IgD-negative memory B cell (primary cell): ENCODE data around the gene DOCK10. TPM values are rescaled to one million over a fixed set of nuclear protein-coding genes. Genes with fewer than 3 reads are reported as not detected.
A peak's percentile ranks its signal among the peaks of the same experiment; 100 is the strongest.

Experiments used
- H3K27ac Mint-ChIP-seq, 3 donors: one replicate each; pipeline ENCODE4 v1.8.0; 2020 to 2022; ENCODE audit warnings: mild to moderate bottlenecking in 3 of 3, mixed read lengths in 3 of 3, moderate library complexity in 1 of 3
- H3K27me3 Mint-ChIP-seq: one replicate; pipeline ENCODE4 v1.8.0; 2021; ENCODE audit warnings: mixed read lengths
- H3K36me3 Mint-ChIP-seq: one replicate; pipeline ENCODE4 v1.8.0; 2020; ENCODE audit warnings: mild to moderate bottlenecking, mixed read lengths
- H3K4me1 Mint-ChIP-seq, 3 donors: one replicate each; pipeline ENCODE4 v1.8.0; 2020 to 2022; ENCODE audit warnings: mixed read lengths in 3 of 3, mild to moderate bottlenecking in 1 of 3
- H3K4me3 Mint-ChIP-seq, 4 donors: one replicate each; pipeline ENCODE4 v1.8.0; 2020 to 2022; ENCODE audit warnings: mild to moderate bottlenecking in 4 of 4, mixed read lengths in 4 of 4, moderate library complexity in 3 of 4
- H3K9me3 Mint-ChIP-seq, 3 donors: one replicate each; pipeline ENCODE4 v1.8.0; 2020 to 2021; ENCODE audit warnings: mixed read lengths in 3 of 3, mild to moderate bottlenecking in 1 of 3
- polyA plus RNA-seq: library from polyadenylated mRNA; unstranded; fragments of 300-500 nt; fragmentation: Illumina TruSeq; gene quantifications from one replicate; pipeline ENCODE4 v1.2.3, GENCODE V29; 2021

Gene DOCK10
- polyA plus RNA-seq, 1 donor from 2014 or later: 26.9 TPM

DNA sequence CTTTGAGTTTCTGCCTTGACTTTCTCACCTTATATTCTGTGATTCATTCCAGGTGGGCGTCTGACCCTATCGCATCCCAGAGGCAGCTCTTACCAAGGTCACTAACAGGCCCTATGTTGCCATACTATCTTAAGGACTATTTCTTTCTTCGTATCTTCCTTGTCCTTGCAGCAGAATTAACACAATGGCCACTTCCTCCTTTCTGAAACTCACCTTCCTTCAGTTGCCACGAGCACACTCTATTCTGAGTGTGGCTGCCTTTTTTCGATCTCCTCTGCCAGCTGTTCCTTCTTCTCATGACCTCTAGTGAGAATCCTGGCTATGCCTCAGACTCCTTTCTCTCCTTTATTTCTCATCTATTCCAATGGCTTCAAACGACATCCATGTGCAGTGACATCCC is 165.7 kb downstream of the DOCK10 start:
- peak overlapping the region in 3 of 4 donors; percentile 1 to 86 (median 29) for H3K4me3 Mint-ChIP-seq
- peaks cover 0 to 3% (median 0%) of the 10 kb centered on the region in 3 donors for H3K9me3 Mint-ChIP-seq
- peak overlapping the region; percentile 28 to 87 (median 47) for H3K27ac Mint-ChIP-seq
- H3K36me3 Mint-ChIP-seq: peaks cover 15% of the 10 kb centered on the region
- H3K4me1 Mint-ChIP-seq: peaks cover 31 to 40% (median 33%) of the 10 kb centered on the region in 3 donors
- no peaks in the 10 kb centered on the region for H3K27me3 Mint-ChIP-seq

DNA sequence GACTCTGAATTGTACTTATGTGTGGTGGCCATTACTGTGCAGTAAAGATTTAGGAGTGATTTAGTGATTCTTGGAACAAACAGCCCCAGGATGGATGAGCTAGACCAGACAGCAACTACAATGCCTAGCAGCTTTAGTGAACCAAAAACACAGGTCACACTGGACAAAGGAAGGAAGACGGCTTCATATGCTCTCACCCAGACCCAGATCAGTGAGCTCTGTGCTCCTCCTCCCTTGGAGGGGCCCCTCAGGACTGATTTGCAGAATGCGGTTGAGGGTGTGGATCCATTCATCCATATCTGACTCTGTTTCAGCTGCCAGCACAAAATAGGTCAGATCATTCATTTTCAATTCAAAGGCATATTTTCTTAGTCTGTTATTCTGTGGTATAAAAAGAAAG is 166.4 kb downstream of the DOCK10 start:
- Mint-ChIP-seq H3K27ac (peak overlapping the region; percentile 9 to 87 (median 28)), H3K9me3 (peaks cover 0 to 3% (median 0%) of the 10 kb centered on the region in 3 donors), H3K36me3 (peaks cover 19% of the 10 kb centered on the region), H3K4me1 (peaks cover 32 to 37% (median 33%) of the 10 kb centered on the region in 3 donors), H3K4me3 (peak overlapping the region in 2 of 4 donors; percentile 29 to 86), H3K27me3 (no peaks in the 10 kb centered on the region)

DNA sequence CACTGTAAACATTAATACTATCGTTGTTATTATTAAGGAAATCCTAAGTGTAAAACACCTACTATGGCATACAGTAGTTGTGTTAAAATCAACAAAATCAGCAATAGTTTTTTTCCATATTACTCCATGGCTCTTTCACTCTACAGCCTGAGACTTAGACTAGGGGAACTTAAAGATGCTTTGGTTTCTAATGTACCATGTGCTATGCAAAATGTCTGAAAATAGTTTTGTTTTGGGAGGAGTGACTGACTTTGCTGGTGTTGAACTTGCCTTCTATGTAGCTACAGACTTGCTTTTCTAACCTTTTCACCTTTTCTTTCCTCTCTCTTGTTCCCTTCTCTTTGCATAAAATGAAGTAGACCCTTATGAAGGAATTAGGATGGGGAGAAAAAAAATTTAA is 167.1 kb downstream of the DOCK10 start:
- Mint-ChIP-seq H3K4me3 (peak overlapping the region in 2 of 4 donors; percentile 3 to 86), H3K9me3 (peaks cover 0 to 3% (median 0%) of the 10 kb centered on the region in 3 donors), H3K4me1 (peaks cover 32 to 34% (median 34%) of the 10 kb centered on the region in 3 donors), H3K27ac (peak overlapping the region; percentile 28 to 69 (median 38)), H3K36me3 (peaks cover 19% of the 10 kb centered on the region), H3K27me3 (no peaks in the 10 kb centered on the region)

DNA sequence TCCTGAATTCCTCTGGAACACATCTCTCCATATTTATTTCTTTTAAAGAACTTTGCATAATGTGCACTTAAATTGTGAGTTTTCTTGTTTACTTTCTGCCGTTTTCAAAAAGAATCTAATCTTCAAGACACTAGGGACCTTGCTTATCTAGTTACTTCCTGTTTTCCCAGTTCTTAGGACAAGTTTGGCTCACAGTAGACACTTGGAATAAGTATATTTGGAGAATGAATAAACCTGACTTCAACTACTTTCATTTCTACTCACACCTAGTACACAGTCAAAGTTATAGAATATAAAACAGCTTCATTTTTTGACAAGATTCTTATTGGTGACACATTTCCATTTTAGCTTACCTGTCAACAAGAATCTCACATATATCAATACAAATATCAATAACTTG is 170.5 kb downstream of the DOCK10 start:
- Mint-ChIP-seq H3K27ac (no peak overlapping the region), H3K36me3 (peaks cover 13% of the 10 kb centered on the region), H3K4me3 (no peak overlapping the region), H3K27me3 (no peaks in the 10 kb centered on the region), H3K9me3 (no peaks in the 10 kb centered on the region), H3K4me1 (peaks cover 23 to 28% (median 26%) of the 10 kb centered on the region in 3 donors)

DNA sequence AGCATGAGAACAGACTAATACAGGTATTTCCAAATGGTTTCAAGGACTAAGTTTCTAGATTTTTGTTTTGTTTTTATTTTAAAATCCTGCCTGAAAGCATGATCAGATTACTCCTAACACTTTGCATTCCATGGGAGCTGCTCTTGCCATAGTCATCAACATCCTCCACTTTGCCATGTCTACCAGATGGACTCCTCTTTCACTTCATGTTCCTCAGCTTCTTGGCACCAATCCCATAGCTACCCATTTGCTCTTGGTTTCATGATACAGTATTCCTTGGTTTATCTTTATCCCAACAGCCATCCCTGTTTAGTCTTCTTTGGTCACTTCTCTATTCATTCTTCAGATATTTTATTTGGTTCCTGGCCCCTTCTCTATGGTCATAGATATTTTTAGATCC is 171.9 kb downstream of the DOCK10 start:
- Mint-ChIP-seq H3K9me3 (no peaks in the 10 kb centered on the region), H3K27ac (no peak overlapping the region), H3K36me3 (peaks cover 13% of the 10 kb centered on the region), H3K4me1 (peaks cover 8 to 14% (median 13%) of the 10 kb centered on the region in 3 donors), H3K27me3 (no peaks in the 10 kb centered on the region), H3K4me3 (no peak overlapping the region)

DNA sequence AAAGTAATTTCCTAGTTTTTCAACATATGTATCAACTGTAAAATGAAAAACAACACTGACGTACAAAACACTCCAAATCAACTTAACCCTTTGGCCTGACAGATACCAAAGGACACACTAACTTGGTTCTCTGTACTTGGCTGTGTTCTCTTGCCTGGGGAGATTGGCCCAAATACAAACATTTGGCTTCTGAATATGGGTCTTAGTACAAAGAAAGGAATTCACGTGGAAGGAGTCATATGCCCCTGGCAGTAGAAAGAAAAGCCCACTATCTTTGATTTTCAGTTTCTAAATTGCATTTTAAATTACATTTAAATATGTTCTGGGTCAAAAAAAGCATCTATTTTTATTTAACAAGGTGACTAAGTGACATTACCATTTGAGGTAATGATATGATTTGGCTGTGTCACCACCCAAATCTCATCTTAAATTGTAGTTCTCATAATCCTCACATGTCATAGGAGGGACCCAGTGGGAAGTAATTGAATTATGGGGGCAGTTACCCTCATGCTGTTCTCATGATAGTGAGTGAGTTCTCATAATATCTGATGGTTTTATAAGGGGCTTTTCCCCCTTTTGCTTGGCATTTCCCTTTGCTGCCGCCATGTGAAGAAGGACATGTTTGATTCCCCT is 172.6 kb downstream of the DOCK10 start:
- H3K27me3 Mint-ChIP-seq: no peaks in the 10 kb centered on the region
- H3K27ac Mint-ChIP-seq: no peak overlapping the region
- peaks cover 2 to 8% (median 7%) of the 10 kb centered on the region in 3 donors for H3K4me1 Mint-ChIP-seq
- no peak overlapping the region for H3K4me3 Mint-ChIP-seq
- H3K36me3 Mint-ChIP-seq: peaks cover 13% of the 10 kb centered on the region
- no peaks in the 10 kb centered on the region for H3K9me3 Mint-ChIP-seq

DNA sequence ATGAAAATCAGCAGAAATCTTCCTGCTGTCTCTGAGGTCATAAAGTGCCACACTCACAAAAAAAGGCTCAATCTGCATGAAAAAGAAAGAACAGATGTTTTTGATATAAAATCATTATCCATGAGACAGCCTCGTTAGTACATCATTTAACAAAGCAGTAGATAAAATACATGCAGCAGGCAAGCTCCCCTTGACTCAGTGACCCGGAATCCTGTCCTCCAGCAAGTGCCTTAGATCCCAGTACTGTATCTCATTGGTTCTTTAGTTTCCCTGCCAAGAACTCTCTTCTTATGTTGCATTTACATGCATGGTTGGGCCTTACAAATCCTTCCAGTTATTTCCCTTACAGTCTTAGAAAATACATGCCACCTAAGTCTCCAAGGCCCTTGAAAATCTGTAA is 177.3 kb downstream of the DOCK10 start:
- Mint-ChIP-seq H3K4me3 (no peak overlapping the region), H3K27me3 (no peaks in the 10 kb centered on the region), H3K36me3 (peaks cover 6% of the 10 kb centered on the region), H3K4me1 (peaks cover 0 to 1% (median 0%) of the 10 kb centered on the region in 3 donors), H3K27ac (no peak overlapping the region), H3K9me3 (no peaks in the 10 kb centered on the region)

DNA sequence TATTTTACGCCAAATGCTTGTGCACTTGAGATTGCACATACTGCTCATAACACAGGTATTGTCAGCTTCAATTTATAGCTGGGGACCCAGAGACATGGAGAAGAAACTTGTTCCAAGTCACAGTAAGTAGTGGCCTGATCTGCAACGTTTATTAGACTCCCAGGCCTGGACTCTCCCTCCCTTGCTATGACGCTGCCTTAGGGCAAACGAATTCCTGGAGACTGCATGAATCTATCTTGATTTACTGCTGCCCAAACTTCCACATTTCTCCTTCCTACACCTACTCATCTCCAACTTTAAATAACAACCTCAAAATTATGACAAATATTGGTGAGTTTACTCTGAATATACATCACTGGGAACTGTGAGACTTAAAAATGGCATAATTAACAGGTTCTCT is 181.0 kb downstream of the DOCK10 start:
- no peak overlapping the region for H3K4me3 Mint-ChIP-seq
- H3K36me3 Mint-ChIP-seq: peaks cover 10% of the 10 kb centered on the region
- peak overlapping the region in 1 of 3 donors; percentile 16 for H3K27ac Mint-ChIP-seq
- no peaks in the 10 kb centered on the region for H3K27me3 Mint-ChIP-seq
- H3K4me1 Mint-ChIP-seq: peaks cover 0 to 1% (median 0%) of the 10 kb centered on the region in 3 donors
- no peaks in the 10 kb centered on the region for H3K9me3 Mint-ChIP-seq

DNA sequence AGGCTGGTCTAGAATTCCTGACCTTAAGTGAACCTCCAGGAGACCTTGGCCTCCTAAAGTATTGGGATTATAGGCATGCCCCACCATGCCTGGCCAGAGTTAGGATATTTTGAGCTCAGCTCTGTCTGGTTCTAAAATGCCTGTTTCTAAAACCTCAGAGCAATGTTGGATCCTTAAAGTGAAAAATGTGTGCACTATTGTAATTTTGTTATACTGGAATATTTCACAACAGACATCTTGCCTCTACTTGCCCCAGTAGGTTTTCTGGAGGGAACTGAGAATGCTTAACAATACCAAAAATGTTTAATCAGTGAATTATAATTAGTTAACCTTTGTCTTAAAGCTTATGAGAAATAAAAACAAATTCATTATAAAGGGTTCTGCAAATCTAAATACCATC is 181.5 kb downstream of the DOCK10 start:
- Mint-ChIP-seq H3K27me3 (no peaks in the 10 kb centered on the region), H3K4me1 (peaks cover 0 to under 1% (median 0%) of the 10 kb centered on the region in 3 donors), H3K9me3 (no peaks in the 10 kb centered on the region), H3K27ac (peak overlapping the region in 1 of 3 donors; percentile 16), H3K4me3 (no peak overlapping the region), H3K36me3 (peaks cover 10% of the 10 kb centered on the region)

DNA sequence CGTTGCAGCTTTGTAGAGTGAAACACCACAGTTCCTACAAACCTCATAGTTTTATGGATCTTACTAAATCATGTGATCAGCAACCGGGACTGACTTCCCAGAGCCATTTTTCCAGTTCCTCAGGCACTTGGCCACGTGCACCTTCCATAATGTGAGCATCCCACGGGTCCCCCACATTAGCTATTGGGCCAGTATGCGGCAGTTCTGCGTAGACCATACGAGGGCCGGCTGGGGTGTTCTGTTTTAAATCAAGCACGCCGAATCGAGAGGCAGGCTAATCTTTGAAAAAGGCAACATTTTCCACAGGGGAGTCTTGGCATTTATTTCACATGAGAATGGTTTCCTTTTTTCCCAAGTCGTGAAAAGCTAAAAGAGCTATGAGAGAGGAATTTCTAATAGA is 190.5 kb downstream of the DOCK10 start:
- peaks cover 0 to 4% (median 0%) of the 10 kb centered on the region in 3 donors for H3K4me1 Mint-ChIP-seq
- no peak overlapping the region for H3K4me3 Mint-ChIP-seq
- peaks cover 9% of the 10 kb centered on the region for H3K36me3 Mint-ChIP-seq
- peak overlapping the region in 1 of 3 donors; percentile 32 for H3K27ac Mint-ChIP-seq
- H3K27me3 Mint-ChIP-seq: no peaks in the 10 kb centered on the region
- no peaks in the 10 kb centered on the region for H3K9me3 Mint-ChIP-seq

DNA sequence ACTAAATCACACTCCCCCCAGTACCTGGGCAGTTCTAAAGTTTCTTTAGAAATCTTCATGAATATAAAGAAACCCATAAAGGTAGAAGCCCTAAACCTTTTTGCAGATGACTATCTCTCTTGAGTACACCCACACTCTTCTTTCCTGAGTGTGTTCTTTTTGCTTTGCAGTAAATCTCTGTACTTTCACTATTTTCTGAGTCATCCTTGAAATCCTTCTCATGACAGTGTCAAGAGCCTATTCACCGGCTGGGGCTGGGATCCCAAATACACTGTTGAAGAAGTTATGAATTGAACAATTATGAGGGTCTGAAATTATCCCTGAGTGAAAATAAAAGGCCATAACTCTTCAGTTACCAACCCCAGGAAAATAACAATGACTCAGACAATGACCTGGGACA is 192.2 kb downstream of the DOCK10 start:
- H3K9me3 Mint-ChIP-seq: no peaks in the 10 kb centered on the region

DNA sequence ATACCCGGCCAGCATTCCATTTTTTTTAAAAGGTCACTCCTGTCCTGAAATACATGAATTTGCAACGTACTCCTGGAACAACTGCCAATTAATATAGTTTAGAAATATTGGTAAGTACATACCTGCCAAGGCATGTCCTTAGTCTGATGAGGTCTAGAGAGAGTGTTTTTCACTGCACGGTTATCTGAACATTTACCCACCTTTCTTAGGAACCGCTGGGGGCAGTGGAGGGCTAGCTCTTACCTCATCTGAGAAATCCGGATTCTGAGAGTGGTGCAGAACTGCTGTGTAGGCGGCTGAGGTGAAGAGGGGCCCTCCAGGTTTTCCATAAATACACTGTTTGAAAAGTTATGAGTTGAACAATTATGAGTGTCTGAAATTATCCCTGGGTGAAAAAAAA is 193.0 kb downstream of the DOCK10 start:
- no peaks in the 10 kb centered on the region for H3K27me3 Mint-ChIP-seq
- no peaks in the 10 kb centered on the region for H3K9me3 Mint-ChIP-seq
- peaks cover 11% of the 10 kb centered on the region for H3K36me3 Mint-ChIP-seq
- peak overlapping the region in 1 of 3 donors; percentile 21 for H3K27ac Mint-ChIP-seq
- H3K4me3 Mint-ChIP-seq: no peak overlapping the region
- no peaks in the 10 kb centered on the region for H3K4me1 Mint-ChIP-seq

More for the DNA sequence above, 192.2 kb downstream of the DOCK10 start:
- Mint-ChIP-seq H3K27me3 (no peaks in the 10 kb centered on the region), H3K36me3 (peaks cover 11% of the 10 kb centered on the region), H3K4me1 (no peaks in the 10 kb centered on the region), H3K27ac (peak overlapping the region in 1 of 3 donors; percentile 76), H3K4me3 (no peak overlapping the region)

DNA sequence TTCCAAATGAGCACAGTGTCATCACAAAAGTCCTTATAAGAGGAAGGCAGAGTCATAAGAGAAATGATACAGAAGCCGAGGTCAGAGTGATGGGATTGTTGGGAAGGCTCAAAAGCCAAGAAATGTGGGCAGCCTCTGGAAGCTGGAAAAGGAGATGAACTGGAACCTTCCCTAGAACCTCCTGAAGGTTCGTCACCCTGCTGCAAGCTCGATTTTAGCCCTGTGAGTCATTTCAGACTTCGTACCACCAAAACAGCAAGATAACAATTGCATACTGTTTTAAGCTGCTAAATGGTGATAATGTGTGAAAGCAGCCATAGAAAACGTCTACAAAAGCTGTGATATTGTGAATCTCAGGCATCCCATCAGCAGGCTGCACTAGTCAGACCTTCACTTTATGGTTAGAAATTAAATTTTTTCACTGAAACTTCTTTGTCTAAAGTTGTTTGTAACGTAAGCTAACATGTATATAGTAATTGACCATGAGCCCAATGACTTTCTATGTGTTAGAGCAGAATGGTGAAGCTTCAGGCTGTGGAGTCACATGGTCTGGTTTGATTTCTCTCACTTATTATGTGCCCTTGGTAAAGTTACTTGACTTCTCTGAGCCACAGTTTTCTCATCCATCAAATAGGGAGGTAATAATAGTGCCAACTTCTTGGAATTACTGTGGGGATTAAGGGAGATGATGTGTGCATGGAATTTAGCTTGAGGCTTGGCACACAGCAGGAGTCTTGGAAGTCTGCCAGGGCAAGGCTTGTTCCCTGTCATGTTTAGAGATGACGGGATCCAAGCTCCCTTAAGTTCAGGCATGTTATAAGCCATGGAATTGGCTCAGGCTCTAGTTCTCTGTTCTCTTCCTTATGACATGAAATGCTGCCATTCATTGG is 194.1 kb downstream of the DOCK10 start:
- Mint-ChIP-seq H3K4me1 (no peaks in the 10 kb centered on the region), H3K27me3 (no peaks in the 10 kb centered on the region), H3K27ac (no peak overlapping the region), H3K4me3 (no peak overlapping the region), H3K9me3 (no peaks in the 10 kb centered on the region), H3K36me3 (peaks cover 17% of the 10 kb centered on the region)

DNA sequence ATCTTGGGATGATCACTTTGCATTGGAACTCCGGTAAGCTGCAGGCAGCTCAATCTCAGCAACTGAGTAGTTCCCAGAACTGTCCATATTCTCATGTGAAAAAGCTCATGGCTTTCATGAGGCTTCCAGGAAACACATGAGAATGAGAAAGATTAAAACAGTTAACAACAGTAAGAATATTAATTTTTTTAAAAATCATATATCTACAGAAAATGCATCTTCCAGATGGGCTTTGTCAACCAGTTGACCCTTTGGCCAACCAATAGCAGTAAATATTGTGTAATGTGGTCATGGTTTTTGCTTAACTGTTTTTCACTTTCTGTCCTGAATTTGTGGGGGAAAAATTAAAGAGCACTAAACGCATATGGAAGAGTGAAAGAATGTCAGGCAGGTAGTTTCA is 194.9 kb downstream of the DOCK10 start:
- Mint-ChIP-seq H3K27me3 (no peaks in the 10 kb centered on the region), H3K27ac (peak overlapping the region in 1 of 3 donors; percentile 8), H3K4me1 (no peaks in the 10 kb centered on the region), H3K4me3 (no peak overlapping the region), H3K36me3 (peaks cover 22% of the 10 kb centered on the region), H3K9me3 (no peaks in the 10 kb centered on the region)

DNA sequence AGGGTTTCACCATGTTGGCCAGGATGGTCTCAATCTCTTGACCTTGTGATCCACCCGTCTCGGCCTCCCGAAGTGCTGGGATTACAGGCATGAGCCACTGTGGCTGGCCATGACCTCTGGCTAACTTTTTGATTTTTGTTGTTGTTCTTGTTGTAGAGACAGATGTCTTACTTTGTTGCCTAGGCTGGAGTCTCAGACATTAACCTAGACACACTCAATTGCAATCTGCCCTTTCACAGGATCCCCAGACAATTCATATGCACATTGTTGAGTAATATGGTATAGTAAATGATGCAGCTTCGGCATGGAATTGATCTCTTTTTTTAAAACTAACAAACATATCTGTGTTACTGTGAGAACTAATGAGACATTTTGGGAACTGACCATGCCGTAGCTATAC is 195.6 kb downstream of the DOCK10 start:
- H3K27ac Mint-ChIP-seq: no peak overlapping the region
- H3K4me1 Mint-ChIP-seq: no peaks in the 10 kb centered on the region
- H3K27me3 Mint-ChIP-seq: no peaks in the 10 kb centered on the region
- H3K4me3 Mint-ChIP-seq: peak overlapping the region in 1 of 4 donors; percentile 17
- peaks cover 26% of the 10 kb centered on the region for H3K36me3 Mint-ChIP-seq
- H3K9me3 Mint-ChIP-seq: no peaks in the 10 kb centered on the region
